ENCODE measurements around the gene MRGPRG.

DNA sequence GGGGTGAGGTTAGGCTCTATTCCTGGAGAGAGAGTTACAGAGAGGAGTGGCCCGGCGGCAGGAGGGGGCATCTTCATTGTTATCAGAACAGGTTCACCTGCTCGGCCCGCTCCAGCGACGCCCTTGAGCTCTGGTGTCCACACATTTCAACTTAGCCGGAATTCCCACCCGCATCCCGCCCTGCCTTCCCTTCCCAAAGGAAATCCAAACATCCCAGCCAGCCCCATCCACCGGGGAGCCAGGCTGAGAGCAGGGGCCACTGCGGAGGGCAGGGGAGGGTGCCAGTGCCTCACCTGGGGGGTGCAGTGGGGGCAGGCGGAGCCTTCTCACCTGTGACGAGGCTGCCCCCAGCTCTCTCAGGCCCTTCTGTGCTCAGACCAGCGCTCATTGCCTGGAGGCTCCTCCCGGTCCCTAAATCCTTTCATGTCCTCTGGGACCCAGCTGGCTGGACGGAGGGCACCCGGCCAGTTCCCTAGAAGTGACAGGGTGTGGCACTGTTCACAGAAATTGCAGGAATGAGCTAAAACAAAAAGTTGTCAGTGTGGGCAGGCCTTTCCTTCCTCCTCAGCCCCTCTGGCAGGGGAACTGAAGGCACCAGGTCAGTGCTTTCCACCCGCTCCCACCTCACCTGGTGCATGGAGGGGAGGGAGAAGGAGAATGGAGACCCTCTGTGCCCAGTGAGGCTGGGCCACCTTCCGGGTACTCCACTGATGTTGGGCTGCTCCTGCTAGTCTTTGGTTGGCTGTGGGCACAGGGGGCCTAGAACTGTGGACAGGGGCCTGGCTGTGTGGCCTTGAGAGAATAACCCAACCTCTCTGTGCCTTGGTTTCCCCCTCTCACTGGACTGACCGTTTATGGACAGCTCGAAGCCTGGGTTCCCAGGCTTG, 2.2 kb upstream of the MRGPRG start:
- TF ChIP-seq, protein P1, sequence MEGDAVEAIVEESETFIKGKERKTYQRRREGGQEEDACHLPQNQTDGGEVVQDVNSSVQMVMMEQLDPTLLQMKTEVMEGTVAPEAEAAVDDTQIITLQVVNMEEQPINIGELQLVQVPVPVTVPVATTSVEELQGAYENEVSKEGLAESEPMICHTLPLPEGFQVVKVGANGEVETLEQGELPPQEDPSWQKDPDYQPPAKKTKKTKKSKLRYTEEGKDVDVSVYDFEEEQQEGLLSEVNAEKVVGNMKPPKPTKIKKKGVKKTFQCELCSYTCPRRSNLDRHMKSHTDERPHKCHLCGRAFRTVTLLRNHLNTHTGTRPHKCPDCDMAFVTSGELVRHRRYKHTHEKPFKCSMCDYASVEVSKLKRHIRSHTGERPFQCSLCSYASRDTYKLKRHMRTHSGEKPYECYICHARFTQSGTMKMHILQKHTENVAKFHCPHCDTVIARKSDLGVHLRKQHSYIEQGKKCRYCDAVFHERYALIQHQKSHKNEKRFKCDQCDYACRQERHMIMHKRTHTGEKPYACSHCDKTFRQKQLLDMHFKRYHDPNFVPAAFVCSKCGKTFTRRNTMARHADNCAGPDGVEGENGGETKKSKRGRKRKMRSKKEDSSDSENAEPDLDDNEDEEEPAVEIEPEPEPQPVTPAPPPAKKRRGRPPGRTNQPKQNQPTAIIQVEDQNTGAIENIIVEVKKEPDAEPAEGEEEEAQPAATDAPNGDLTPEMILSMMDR (IDR thresholded peaks at IDR 0.05), result no peak
- TF ChIP-seq EP300 (IDR thresholded peaks at IDR 0.05), result no peak

Measured in tibial nerve (tissue), 4 donors.